B cell (primary cell): ENCODE data around the gene MRPL17. TPM values are rescaled to one million over a fixed set of nuclear protein-coding genes. Genes with fewer than 3 reads are reported as not detected.

Source experiments
- ATAC-seq: fragments of 200-7000 bp; cut with Tn5 transposase; one replicate; pipeline ENCODE4 v1.10.0; 2021; ENCODE audit warnings: low read depth, mild to moderate bottlenecking, moderate number of reproducible peaks, moderate library complexity
- CTCF ChIA-PET: fragments of 350-600 bp; sonication (Branson Sonifier 250); formaldehyde crosslinking; loops from one replicate; lab custom pipeline; 2021; ENCODE audit warnings: antibody characterized with exemption, inconsistent platforms; lab: Charles Lee
- POLR2A ChIA-PET: fragments of 350-600 bp; sonication (Branson Sonifier 250); formaldehyde crosslinking; loops from one replicate; lab custom pipeline; 2021; ENCODE audit warnings: antibody characterized with exemption; lab: Charles Lee
- DNase-seq: peaks from one replicate; pipeline ENCODE4 v3.0.0; 2013
- H2AFZ ChIP-seq: 2 replicates; pipeline ENCODE4 v1.6.1; 2012; ENCODE audit warnings: mild to moderate bottlenecking, low read depth, low read length; ENCODE audit not compliant: insufficient read depth, poor library complexity, severe bottlenecking
- H3K27ac ChIP-seq, 2 donors: 1 replicate in 1 of 2; 2 replicates in 1 of 2; pipeline ENCODE4 v1.5.1; 2012 to 2013; ENCODE audit warnings: low read length in 2 of 2, mild to moderate bottlenecking in 2 of 2, moderate library complexity in 1 of 2
- H3K27me3 ChIP-seq, 4 experiments: fragments of 200-600 bp in 1 of 4; sonication (generic) in 1 of 4; replicated peaks in 1 of 4; 1 replicate in 2 of 4; 2 replicates in 2 of 4; pipeline versions ENCODE4 v1.6.1 to v1.7.0; 2013 to 2016; ENCODE audit warnings: low read length in 3 of 4, mild to moderate bottlenecking in 2 of 4, mixed read lengths in 1 of 4, moderate library complexity in 1 of 4; ENCODE audit not compliant: insufficient read depth in 4 of 4, control insufficient read depth in 3 of 4; ENCODE audit errors: control extremely low read depth in 1 of 4
- H3K36me3 ChIP-seq, 2 experiments: replicated peaks in 1 of 2; 1 replicate in 1 of 2; 2 replicates in 1 of 2; pipeline versions ENCODE4 v1.6.1 to v1.7.1; 2013; ENCODE audit warnings: low read length in 1 of 2; ENCODE audit not compliant: insufficient read depth in 2 of 2, control insufficient read depth in 1 of 2; ENCODE audit errors: control extremely low read depth in 1 of 2, extremely low read depth in 1 of 2
- H3K4me1 ChIP-seq, 2 donors: fragments of 200-600 bp in 1 of 2; sonication (generic) in 1 of 2; 1 replicate in 1 of 2; 2 replicates in 1 of 2; pipeline versions ENCODE4 v1.5.1 to v1.6.1; 2013 to 2017; ENCODE audit warnings: low read length in 2 of 2; ENCODE audit not compliant: control insufficient read depth in 2 of 2, insufficient read depth in 2 of 2
- H3K4me2 ChIP-seq: replicated peaks from 2 replicates; pipeline ENCODE3; 2012; ENCODE audit warnings: mild to moderate bottlenecking, low read depth, low read length; ENCODE audit not compliant: poor library complexity, severe bottlenecking
- H3K4me3 ChIP-seq, 5 experiments: fragments of 200-600 bp in 1 of 5; sonication (generic) in 1 of 5; 1 replicate in 3 of 5; 2 replicates in 2 of 5; pipeline versions ENCODE4 v1.5.1 to v1.7.0; 2011 to 2016; ENCODE audit warnings: low read length in 4 of 5, mild to moderate bottlenecking in 4 of 5, low read depth in 2 of 5, control low read depth in 1 of 5, moderate library complexity in 1 of 5; ENCODE audit not compliant: insufficient read depth in 1 of 5; ENCODE audit errors: control extremely low read depth in 1 of 5, extremely low read depth in 1 of 5
- H3K79me2 ChIP-seq: fragments of 200-600 bp; sonication (generic); one replicate; pipeline ENCODE4 v1.6.0; 2016; ENCODE audit warnings: low read length; ENCODE audit not compliant: control insufficient read depth, insufficient read depth
- H3K9ac ChIP-seq: fragments of 200-600 bp; sonication (generic); 2 replicates; pipeline ENCODE4 v1.6.1; 2017; ENCODE audit warnings: mild to moderate bottlenecking, low read length, moderate library complexity
- H3K9me3 ChIP-seq, 3 donors: one replicate each; pipeline versions ENCODE4 v1.6.1 to v1.7.1; 2013; ENCODE audit warnings: low read length in 2 of 3; ENCODE audit not compliant: control insufficient read depth in 2 of 3, insufficient read depth in 1 of 3; ENCODE audit errors: control extremely low read depth in 1 of 3
- H4K20me1 ChIP-seq: 2 replicates; pipeline ENCODE4 v1.6.0; 2012; ENCODE audit warnings: mild to moderate bottlenecking, low read length; ENCODE audit not compliant: insufficient read depth, control insufficient read depth, poor library complexity, severe bottlenecking
- H3K27ac Mint-ChIP-seq: one replicate; pipeline ENCODE4 v1.8.0; 2021; ENCODE audit warnings: mixed read lengths
- H3K27me3 Mint-ChIP-seq: one replicate; pipeline ENCODE4 v1.8.0; 2021; ENCODE audit warnings: mixed read lengths
- H3K4me1 Mint-ChIP-seq: one replicate; pipeline ENCODE4 v1.8.0; 2021; ENCODE audit warnings: mixed read lengths
- H3K4me3 Mint-ChIP-seq: one replicate; pipeline ENCODE4 v1.8.0; 2021; ENCODE audit warnings: mixed read lengths
- H3K9me3 Mint-ChIP-seq: one replicate; pipeline ENCODE4 v1.8.0; 2022; ENCODE audit warnings: mixed read lengths; ENCODE audit not compliant: insufficient read depth
- EZH2 ChIP-seq: IDR thresholded peaks from 2 replicates; pipeline ENCODE4 v1.6.1; 2012; ENCODE audit warnings: borderline replicate concordance, low read depth, mild to moderate bottlenecking, moderate library complexity, low read length; ENCODE audit not compliant: insufficient read depth, poor library complexity, severe bottlenecking
- WGBS: methylation state at CpG from one replicate; pipeline ENCODE4 v1.1.5; 2013; ENCODE audit warnings: missing lambda C conversion rate; ENCODE audit not compliant: insufficient coverage; 5-methylcytosine and 5-hydroxymethylcytosine counted together
- intact Hi-C: fragments of 100-400 bp; cut with micrococcal nuclease; formaldehyde crosslinking; loops from one replicate; pipeline ENCODE4 v1.10.0; 2022
- polyA plus RNA-seq: library from polyadenylated mRNA; depleted of rRNA; stranded (reverse); fragments of >200 nt; gene quantifications from 2 replicates; pipeline ENCODE4 v1.2.3, GENCODE V29; 2012
- total RNA-seq, 2 donors: library from RNA; stranded (reverse); fragments of 120-200 nt in 1 of 2; gene quantifications; 1 replicate in 1 of 2; 2 replicates in 1 of 2; pipeline versions ENCODE4 v1.2.3 to v1.2.4, GENCODE V29; 2013 to 2022
- TF ChIP-seq, protein P1 (sequence below): fragments of 200-600 bp; IDR thresholded peaks from one replicate; pipeline ENCODE4 v1.8.0; 2022; ENCODE audit warnings: antibody characterized with exemption, mild to moderate bottlenecking

MRPL17 gene
- total and polyA plus RNA-seq, 2 donors (not counting 1 experiment from before 2014, with no cell fraction given) = 9.9 to 18.2 TPM

DNA sequence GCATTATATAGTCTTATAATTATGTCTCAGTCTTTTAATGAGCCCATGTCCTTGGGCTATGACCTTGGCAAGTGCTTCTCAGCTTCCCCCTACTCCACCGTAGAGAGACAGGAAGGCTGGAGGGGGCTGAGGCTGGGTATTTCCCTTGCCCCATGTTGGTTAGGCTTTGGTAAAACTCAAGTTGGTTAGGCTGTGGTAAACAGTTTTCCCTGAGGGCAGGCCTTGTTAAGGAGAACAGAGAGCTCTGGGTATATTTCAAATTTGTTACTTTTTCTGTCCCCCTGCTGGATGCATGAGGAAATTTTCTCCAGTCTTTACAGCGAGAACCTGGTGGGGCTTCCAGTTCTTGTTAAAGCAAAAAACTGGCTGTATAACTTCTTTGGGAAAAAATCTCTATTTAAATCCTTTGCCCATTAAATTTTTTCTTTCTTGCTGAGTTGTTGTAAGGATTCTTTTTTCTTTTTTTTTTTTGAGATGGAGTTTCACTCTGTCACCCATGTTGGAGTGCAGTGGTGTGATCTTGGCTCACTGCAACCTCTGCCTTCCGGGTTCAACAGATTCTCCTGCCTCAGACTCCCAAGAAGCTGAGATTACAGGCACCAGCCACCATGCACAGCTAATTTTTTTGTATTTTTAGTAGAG, 15.3 kb downstream of the MRPL17 start:
- Histone ChIP-seq H2AFZ (peak overlapping the region; percentile 12), H4K20me1 (no peaks in the 10 kb centered on the region), H3K36me3 (no peaks in the 10 kb centered on the region), H3K79me2 (no peaks in the 10 kb centered on the region), H3K27me3 (no peaks in the 10 kb centered on the region), H3K4me1 (peaks cover 0 to 5% of the 10 kb centered on the region in 2 donors), H3K27ac (no peak overlapping the region), H3K9ac (no peak overlapping the region), H3K4me2 (no peak overlapping the region), H3K9me3 (no peaks in the 10 kb centered on the region), H3K4me3 (no peak overlapping the region)
- H3K9me3 Mint-ChIP-seq = no peaks in the 10 kb centered on the region
- DNase-seq = peak; percentile 70
- ChIA-PET POLR2A (interaction anchor here (0.7 to 0.9 kb wide), 3 partner anchors 49 to 186 kb away, joined by 3 to 7 read pairs (median 4); partner anchors contain the start of genes TIMM10B and TPP1), CTCF (interaction anchor here (0.6 to 4.1 kb wide), 28 partner anchors 9 to 1310 kb away, joined by 3 to 52 read pairs (median 6); partner anchors contain the start of genes DCHS1, ILK, MRPL17 and RRP8)
- H3K27me3 Mint-ChIP-seq = peaks cover 6% of the 10 kb centered on the region
- ATAC-seq = peak; percentile 79
- whole genome bisulfite sequencing = no CpG with 5 or more reads among the region's 3 CpGs
- peaks cover 5% of the 10 kb centered on the region for H3K4me1 Mint-ChIP-seq
- intact Hi-C loops = loop anchor here (1.0 kb wide), 4 partner anchors 49 to 289 kb away; partner anchors contain the start of genes ILK, RRP8 and TPP1
- H3K4me3 Mint-ChIP-seq = no peak overlapping the region
- H3K27ac Mint-ChIP-seq = peak overlapping the region; percentile 34
- no peak for TF ChIP-seq EZH2
- TF ChIP-seq, protein P1, sequence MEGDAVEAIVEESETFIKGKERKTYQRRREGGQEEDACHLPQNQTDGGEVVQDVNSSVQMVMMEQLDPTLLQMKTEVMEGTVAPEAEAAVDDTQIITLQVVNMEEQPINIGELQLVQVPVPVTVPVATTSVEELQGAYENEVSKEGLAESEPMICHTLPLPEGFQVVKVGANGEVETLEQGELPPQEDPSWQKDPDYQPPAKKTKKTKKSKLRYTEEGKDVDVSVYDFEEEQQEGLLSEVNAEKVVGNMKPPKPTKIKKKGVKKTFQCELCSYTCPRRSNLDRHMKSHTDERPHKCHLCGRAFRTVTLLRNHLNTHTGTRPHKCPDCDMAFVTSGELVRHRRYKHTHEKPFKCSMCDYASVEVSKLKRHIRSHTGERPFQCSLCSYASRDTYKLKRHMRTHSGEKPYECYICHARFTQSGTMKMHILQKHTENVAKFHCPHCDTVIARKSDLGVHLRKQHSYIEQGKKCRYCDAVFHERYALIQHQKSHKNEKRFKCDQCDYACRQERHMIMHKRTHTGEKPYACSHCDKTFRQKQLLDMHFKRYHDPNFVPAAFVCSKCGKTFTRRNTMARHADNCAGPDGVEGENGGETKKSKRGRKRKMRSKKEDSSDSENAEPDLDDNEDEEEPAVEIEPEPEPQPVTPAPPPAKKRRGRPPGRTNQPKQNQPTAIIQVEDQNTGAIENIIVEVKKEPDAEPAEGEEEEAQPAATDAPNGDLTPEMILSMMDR = peak; percentile 75
